Jurkat, Clone E6-1 (cell line): Measurements from ENCODE around the gene PCED1A. TPM values are rescaled to one million over a fixed set of nuclear protein-coding genes. Genes with fewer than 3 reads are reported as not detected.

Experiments used
- DNase-seq: peaks from one replicate; pipeline ENCODE4 v3.0.0-alpha.2; 2011; ENCODE audit warnings: low read depth, low spot score
- H3K4me3 ChIP-seq: 2 replicates; pipeline ENCODE4 v1.5.1; 2011; ENCODE audit warnings: mild to moderate bottlenecking, low read length, control low read depth, moderate library complexity
- polyA plus RNA-seq: library from polyadenylated mRNA; unstranded; fragments of >200 nt; gene quantifications from one replicate; pipeline ENCODE4 v1.2.1, GENCODE V29; 2012; ENCODE audit warnings: missing spikeins; ENCODE audit not compliant: insufficient read length, insufficient read depth

The PCED1A gene, protein sequence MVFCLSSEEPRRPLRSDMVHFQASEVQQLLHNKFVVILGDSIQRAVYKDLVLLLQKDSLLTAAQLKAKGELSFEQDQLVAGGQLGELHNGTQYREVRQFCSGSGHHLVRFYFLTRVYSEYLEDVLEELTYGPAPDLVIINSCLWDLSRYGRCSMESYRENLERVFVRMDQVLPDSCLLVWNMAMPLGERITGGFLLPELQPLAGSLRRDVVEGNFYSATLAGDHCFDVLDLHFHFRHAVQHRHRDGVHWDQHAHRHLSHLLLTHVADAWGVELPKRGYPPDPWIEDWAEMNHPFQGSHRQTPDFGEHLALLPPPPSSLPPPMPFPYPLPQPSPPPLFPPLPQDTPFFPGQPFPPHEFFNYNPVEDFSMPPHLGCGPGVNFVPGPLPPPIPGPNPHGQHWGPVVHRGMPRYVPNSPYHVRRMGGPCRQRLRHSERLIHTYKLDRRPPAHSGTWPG
- 45.4 TPM for polyA plus RNA-seq

- peak; percentile 67 for DNase-seq
Measured at GRCh38 chr20:2840138-2840966, at the start of gene PCED1A, which contains the start of gene VPS16. Gene PCED1A, minus strand, starts transcription at chr20:2840655. Its CDS starts 743 bp downstream, at chr20:2839912. Gene VPS16, plus strand, starts transcription at chr20:2840745. Its CDS starts 30 bp downstream, at chr20:2840775.

DNA sequence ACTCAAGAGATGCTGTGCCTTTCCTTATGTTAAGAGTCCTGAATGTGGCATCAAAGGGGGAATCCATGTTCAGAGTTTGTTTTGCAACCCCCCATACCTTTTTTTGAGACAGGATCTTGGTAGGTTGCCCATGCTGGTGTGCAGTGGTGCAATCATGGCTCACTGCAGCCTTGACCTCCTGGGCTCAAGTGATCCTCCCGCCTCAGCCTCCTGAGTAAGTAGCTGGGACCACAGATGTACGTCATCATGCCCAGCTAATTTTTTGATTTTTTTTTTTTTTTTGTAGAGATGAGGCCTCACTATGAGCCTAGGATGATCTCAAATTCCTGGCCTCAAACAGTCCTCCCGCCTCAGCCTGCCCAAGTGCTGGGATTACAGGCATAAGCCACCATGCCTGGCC lies 49.3 kb upstream of the PCED1A start:
- H3K4me3 ChIP-seq: no peak overlapping the region
- no peak for DNase-seq

More at GRCh38 chr20:2840138-2840966, at the start of gene PCED1A, which contains the start of gene VPS16:
- peak within 1 kb of the TSS; percentile 69 for H3K4me3 ChIP-seq

GRCh38 chr20:2889209-2889608 lies 48.8 kb upstream of the PCED1A start:
- no peak for DNase-seq
- no peak overlapping the region for H3K4me3 ChIP-seq

DNA sequence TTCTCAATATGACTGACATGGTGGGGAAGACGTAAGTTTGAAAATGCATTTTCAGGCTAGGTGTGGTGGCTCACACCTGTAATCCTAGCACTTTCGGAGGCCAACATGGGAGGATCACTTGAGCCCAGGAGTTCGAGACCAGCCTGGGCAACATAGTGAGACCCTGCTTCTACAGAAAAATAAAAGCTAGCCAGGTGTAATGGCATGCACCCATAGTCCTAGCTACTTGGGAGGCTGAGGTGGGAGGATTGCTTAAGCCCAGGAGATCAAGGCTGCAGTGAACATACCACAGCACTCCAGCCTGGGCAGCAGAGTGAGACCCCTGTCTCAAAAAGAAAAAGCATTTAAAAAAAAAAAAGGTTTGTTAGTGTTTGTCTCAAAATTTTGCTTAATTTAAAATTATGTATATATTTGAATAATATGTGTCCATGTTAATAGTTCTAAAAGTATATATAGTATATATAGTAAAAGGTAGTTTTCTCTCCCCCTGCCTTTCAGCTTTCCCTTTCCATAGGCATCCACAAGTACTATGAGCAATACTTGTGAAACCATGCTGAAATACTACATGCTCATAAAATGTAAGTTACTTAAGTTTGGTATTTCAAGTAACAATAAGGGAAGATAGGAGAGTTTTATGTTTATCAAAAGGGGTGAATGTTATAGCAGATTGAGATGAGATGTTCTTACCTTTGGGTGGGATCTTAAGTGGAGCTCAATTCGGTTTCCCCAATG lies 47.9 kb upstream of the PCED1A start:
- no peak for DNase-seq
- no peak overlapping the region for H3K4me3 ChIP-seq

GRCh38 chr20:2887715-2888114 lies 47.3 kb upstream of the PCED1A start:
- H3K4me3 ChIP-seq: no peak overlapping the region
- no peak for DNase-seq

DNA sequence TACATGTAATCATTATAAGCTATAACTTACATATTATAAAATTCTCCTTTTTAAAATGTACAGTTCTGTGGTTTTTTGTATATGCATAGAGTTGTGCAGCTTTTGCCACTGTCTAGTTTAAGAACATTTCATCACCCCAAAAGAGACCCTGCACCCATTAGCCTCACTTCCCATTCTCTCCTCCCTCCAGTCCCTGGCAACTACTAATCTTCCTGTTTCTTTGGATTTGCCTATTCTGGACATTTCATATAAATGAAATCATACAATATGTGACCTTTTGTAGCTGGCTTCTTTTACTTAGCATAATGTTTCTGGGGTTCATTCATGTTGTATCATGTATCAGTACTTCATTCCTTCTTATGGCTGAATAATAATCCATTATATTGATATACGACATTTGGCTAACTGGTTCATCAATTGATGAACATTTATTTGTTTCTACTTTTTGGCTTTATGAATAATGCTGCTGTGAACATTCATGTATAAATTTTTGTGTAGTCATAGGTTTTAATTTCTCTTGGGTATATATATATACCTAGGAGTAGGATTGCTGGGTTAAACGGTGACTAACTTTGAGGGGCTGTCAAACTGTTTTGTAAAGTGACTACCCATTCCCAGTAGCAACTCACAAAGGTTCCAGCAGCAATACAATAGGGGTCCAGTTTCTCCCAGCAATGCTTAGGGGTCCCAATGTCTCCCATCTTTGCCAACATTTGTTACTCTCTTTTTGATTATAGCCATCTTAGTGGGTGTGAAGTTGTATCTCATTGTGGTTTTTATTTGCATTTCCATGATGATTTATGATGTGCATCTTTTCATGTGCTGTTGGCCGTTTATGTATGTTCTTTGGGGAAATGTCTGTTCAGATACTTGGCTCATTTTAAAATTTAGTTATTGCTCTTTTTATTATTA lies 43.5 kb upstream of the PCED1A start:
- no peak overlapping the region for H3K4me3 ChIP-seq
- DNase-seq: no peak

- H3K4me3 ChIP-seq: no peak overlapping the region
- no peak for DNase-seq
Measured at GRCh38 chr20:2880650-2881049, 40.2 kb upstream of the PCED1A start.

DNA sequence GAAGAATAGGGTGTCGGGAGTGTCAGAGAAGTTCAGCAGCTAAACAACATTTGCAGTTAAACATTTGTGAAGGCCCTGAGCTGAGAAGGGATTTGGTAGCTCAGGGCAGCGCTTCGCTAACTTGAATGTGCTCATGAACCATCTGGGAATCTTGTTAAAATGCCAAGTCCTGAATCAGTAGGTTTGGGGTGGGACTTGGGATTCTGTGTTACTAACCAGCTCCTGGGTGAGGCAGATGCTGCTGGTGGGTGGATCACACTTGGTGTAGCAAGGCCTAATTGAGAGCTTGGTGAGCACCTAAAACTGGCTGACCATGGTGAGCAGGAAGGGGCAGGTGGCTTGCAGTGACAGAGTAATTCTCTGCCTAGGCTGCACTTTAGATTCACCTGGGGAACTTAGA lies 38.7 kb upstream of the PCED1A start:
- no peak for DNase-seq
- no peak overlapping the region for H3K4me3 ChIP-seq

DNA sequence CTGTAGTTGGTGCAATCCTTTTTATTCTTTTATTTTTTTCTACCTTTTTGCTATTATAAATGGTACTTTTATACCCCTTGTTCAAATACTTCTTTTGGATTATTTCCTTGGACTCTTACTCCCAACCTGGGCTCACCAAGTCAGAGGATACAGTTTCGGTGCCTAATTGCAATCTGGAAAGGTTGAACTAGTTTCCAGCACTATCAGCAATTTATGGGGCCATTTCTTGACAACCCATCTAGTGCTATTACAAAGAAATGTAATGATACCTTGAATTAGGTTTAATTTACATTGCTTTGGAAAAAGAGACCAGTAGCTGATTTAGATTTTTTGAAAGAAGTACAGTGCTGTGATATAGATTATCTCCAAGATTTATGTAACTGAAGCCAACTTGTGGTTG lies 38.1 kb upstream of the PCED1A start:
- no peak overlapping the region for H3K4me3 ChIP-seq
- no peak for DNase-seq

GRCh38 chr20:2875690-2876203 lies 35.3 kb upstream of the PCED1A start:
- H3K4me3 ChIP-seq: no peak overlapping the region

DNA sequence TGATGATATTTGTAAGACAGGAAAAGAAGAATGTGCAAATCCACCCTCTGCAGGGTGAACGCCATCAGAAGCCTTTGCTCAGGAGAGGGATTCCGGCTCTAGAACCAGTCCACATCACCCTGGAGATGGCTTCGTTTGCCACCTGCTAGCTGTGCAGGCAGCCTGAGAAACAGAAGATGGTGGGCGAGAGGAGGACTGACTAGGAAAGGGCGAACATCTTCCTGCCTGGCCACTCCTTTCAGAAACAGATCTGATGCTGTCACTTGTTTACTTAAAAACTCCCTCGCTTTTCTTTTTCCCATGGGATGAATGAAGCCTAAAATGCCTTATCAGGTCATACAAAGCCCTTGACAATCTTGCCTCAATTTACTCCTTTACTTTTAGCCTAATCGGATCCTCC lies 34.0 kb upstream of the PCED1A start:
- H3K4me3 ChIP-seq: peak overlapping the region; percentile 71
- no peak for DNase-seq

More at GRCh38 chr20:2875690-2876203, 35.3 kb upstream of the PCED1A start:
- DNase-seq: no peak

GRCh38 chr20:2873747-2874041 lies 33.2 kb upstream of the PCED1A start:
- peak; percentile 48 for DNase-seq
- peak overlapping the region; percentile 71 for H3K4me3 ChIP-seq

GRCh38 chr20:2873010-2873746 lies 32.7 kb upstream of the PCED1A start, which contains the start of gene PTPRA:
Gene PTPRA, plus strand, starts transcription at chr20:2873481. Its CDS starts 90,797 bp downstream, at chr20:2964278.
- DNase-seq: peak; percentile 87
- H3K4me3 ChIP-seq: peak within 1 kb of the TSS; percentile 71

DNA sequence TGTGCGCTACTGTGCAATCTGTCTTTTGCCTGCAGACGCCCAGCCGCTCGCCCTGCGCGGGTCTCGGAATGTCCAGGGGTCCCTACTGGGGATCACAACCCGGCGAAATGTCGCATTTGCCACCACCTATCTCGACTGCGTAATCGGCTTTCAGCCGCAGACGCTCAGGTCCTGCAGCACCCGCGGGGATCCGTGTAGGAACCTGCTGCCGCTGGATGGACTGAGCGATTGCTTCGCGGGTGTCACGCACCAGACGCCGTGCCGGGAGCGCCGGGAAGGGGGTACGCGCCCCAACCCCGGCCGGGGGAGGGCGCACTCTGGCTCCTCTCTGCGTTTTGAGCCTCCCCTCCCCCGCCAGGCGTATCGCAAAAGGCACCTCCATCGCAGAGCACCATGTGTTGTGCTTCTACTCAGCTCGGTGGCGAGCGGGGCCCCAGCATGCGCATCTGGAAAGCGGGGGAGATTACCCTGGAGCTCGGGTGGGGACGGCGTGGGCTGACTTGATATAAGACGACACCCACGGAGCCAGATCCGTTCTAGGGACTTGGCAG lies 32.1 kb upstream of the PCED1A start:
- DNase-seq: peak; percentile 54
- peak overlapping the region; percentile 71 for H3K4me3 ChIP-seq

- peak overlapping the region; percentile 71 for H3K4me3 ChIP-seq
- DNase-seq: no peak
Measured at GRCh38 chr20:2871661-2872458, 31.4 kb upstream of the PCED1A start.

- no peak for DNase-seq
- H3K4me3 ChIP-seq: no peak overlapping the region
Measured at GRCh38 chr20:2871111-2871465, 30.6 kb upstream of the PCED1A start.
